IMR-90 (cell line): ENCODE measurements around the gene ARSB. TPM values are rescaled to one million over a fixed set of nuclear protein-coding genes. Genes with fewer than 3 reads are reported as not detected.
A peak's percentile ranks its signal among the peaks of the same experiment; 100 is the strongest.

Experiments
- ATAC-seq: fragments of 200-7000 bp; cut with Tn5 transposase; 2 replicates; pipeline ENCODE4 v1.9.1; 2020; ENCODE audit warnings: low read depth, mild to moderate bottlenecking, moderate library complexity
- BruUV-seq: library from RNA; stranded (reverse); fragments of 400-500 nt; replicated peaks from 2 replicates; lab custom pipeline; 2021; lab: Mats Ljungman, UMichigan
- CTCF ChIA-PET: fragments of 300-600 bp; formaldehyde crosslinking; extraction: SDS; loops from one replicate; lab custom pipeline; 2021; ENCODE audit warnings: antibody characterized with exemption; lab: Yijun Ruan, JAX
- POLR2A ChIA-PET: fragments of 300-600 bp; sonication (Branson Sonifier 250); formaldehyde crosslinking; loops from one replicate; lab custom pipeline; 2022; ENCODE audit warnings: antibody characterized with exemption; ENCODE audit not compliant: unreplicated experiment; lab: Charles Lee
- DNase-seq: peaks from one replicate; pipeline ENCODE4 v3.0.0; 2013
- H2AFZ ChIP-seq: replicated peaks from 2 replicates; pipeline ENCODE3; 2013; ENCODE audit warnings: low read length, mild to moderate bottlenecking; ENCODE audit not compliant: poor library complexity
- H2AK5ac ChIP-seq: 2 replicates; pipeline ENCODE4 v1.6.1; 2013; ENCODE audit warnings: low read depth, low read length, inconsistent platforms
- H2AK9ac ChIP-seq: replicated peaks from 2 replicates; pipeline ENCODE3; 2013; ENCODE audit warnings: mild to moderate bottlenecking, low read depth, low read length, moderate library complexity; ENCODE audit not compliant: poor library complexity
- H2BK120ac ChIP-seq: 2 replicates; pipeline ENCODE4 v1.6.1; 2013; ENCODE audit warnings: low read depth, low read length, inconsistent platforms
- H2BK15ac ChIP-seq: 3 replicates; pipeline ENCODE4 v1.6.1; 2013; ENCODE audit warnings: low read depth, low read length, inconsistent platforms
- H2BK20ac ChIP-seq: 2 replicates; pipeline ENCODE4 v1.6.1; 2013; ENCODE audit warnings: low read depth, mild to moderate bottlenecking, inconsistent platforms, low read length, moderate library complexity
- H2BK5ac ChIP-seq: 2 replicates; pipeline ENCODE4 v1.6.1; 2013; ENCODE audit warnings: mild to moderate bottlenecking, low read depth, low read length, inconsistent platforms; ENCODE audit not compliant: poor library complexity, severe bottlenecking
- H3K14ac ChIP-seq: replicated peaks from 2 replicates; pipeline ENCODE4 v1.6.1; 2013; ENCODE audit warnings: low read depth, low read length, inconsistent platforms
- H3K18ac ChIP-seq: 2 replicates; pipeline ENCODE4 v1.6.1; 2013; ENCODE audit warnings: low read depth, low read length, control low read depth
- H3K23ac ChIP-seq: 2 replicates; pipeline ENCODE4 v1.6.1; 2013; ENCODE audit warnings: low read depth, low read length, inconsistent platforms
- H3K27ac ChIP-seq: 2 replicates; pipeline ENCODE4 v1.5.1; 2013; ENCODE audit warnings: mild to moderate bottlenecking, control low read depth, low read length; ENCODE audit not compliant: insufficient read depth
- H3K27me3 ChIP-seq: 2 replicates; pipeline ENCODE4 v1.6.1; 2013; ENCODE audit warnings: low read length; ENCODE audit not compliant: control insufficient read depth, insufficient read depth
- H3K36me3 ChIP-seq: 2 replicates; pipeline ENCODE4 v1.6.1; 2013; ENCODE audit warnings: low read length, mixed read lengths; ENCODE audit not compliant: control insufficient read depth, insufficient read depth
- H3K4ac ChIP-seq: 2 replicates; pipeline ENCODE4 v1.6.1; 2013; ENCODE audit warnings: low read depth, low read length, inconsistent platforms
- H3K4me1 ChIP-seq: 2 replicates; pipeline ENCODE4 v1.6.1; 2013; ENCODE audit warnings: low read length, mixed read lengths; ENCODE audit not compliant: control insufficient read depth, insufficient read depth
- H3K4me2 ChIP-seq: 2 replicates; pipeline ENCODE4 v1.6.1; 2013; ENCODE audit warnings: low read depth, mild to moderate bottlenecking, control low read depth, low read length, moderate library complexity
- H3K4me3 ChIP-seq: 2 replicates; pipeline ENCODE4 v1.5.1; 2013; ENCODE audit warnings: low read depth, mild to moderate bottlenecking, control low read depth, low read length, moderate library complexity; ENCODE audit not compliant: insufficient read depth
- H3K56ac ChIP-seq: 2 replicates; pipeline ENCODE4 v1.6.1; 2013; ENCODE audit warnings: low read length, inconsistent platforms; ENCODE audit not compliant: insufficient read depth; ENCODE audit errors: extremely low read depth
- H3K79me1 ChIP-seq, 2 experiments: 2 replicates each; pipeline ENCODE4 v1.6.1; 2013; ENCODE audit warnings: low read length in 2 of 2, inconsistent platforms in 1 of 2, low read depth in 1 of 2
- H3K9ac ChIP-seq: 2 replicates; pipeline ENCODE4 v1.6.1; 2013; ENCODE audit warnings: low read depth, low read length, control low read depth
- H3K9me1 ChIP-seq: 2 replicates; pipeline ENCODE4 v1.6.1; 2013; ENCODE audit warnings: low read length, inconsistent platforms; ENCODE audit not compliant: insufficient read depth
- H3K9me3 ChIP-seq: 2 replicates; pipeline ENCODE4 v1.6.1; 2013; ENCODE audit warnings: low read length; ENCODE audit not compliant: control insufficient read depth, insufficient read depth
- H4K20me1 ChIP-seq: 2 replicates; pipeline ENCODE4 v1.6.1; 2013; ENCODE audit warnings: low read length, inconsistent platforms; ENCODE audit not compliant: insufficient read depth
- H4K5ac ChIP-seq: 2 replicates; pipeline ENCODE4 v1.6.1; 2013; ENCODE audit warnings: mild to moderate bottlenecking, low read depth, low read length, control low read depth
- H4K8ac ChIP-seq, 2 experiments: 2 replicates each; pipeline ENCODE4 v1.6.1; 2013; ENCODE audit warnings: low read depth in 2 of 2, low read length in 2 of 2, control low read depth in 1 of 2, inconsistent platforms in 1 of 2
- H4K91ac ChIP-seq: 2 replicates; pipeline ENCODE4 v1.6.1; 2013; ENCODE audit warnings: low read depth, low read length, inconsistent platforms; ENCODE audit not compliant: insufficient read depth
- FOS ChIP-seq: fragments of 150-350 bp; IDR thresholded peaks from 2 replicates; pipeline ENCODE4 v1.6.1; 2016; ENCODE audit warnings: low read depth, low read length
- MAZ ChIP-seq: IDR thresholded peaks from 2 replicates; pipeline ENCODE4 v1.6.1; 2012; ENCODE audit warnings: low read depth, mild to moderate bottlenecking, low read length, improper control_type of control experiment, moderate library complexity, borderline replicate concordance
- SMC3 ChIP-seq: fragments of 150-350 bp; IDR thresholded peaks from 2 replicates; pipeline ENCODE4 v1.6.1; 2016; ENCODE audit warnings: low read depth, mild to moderate bottlenecking, antibody characterized with exemption, low read length, moderate library complexity
- WGBS, 2 experiments: methylation state at CpG; one replicate each; pipeline versions ENCODE4 v1.1.5 to v1.1.7; 2013; ENCODE audit warnings: missing lambda C conversion rate in 2 of 2; ENCODE audit not compliant: insufficient read length in 1 of 2; ENCODE audit errors: extremely low coverage in 2 of 2; 5-methylcytosine and 5-hydroxymethylcytosine counted together
- dilution Hi-C: fragments of 300-500 bp; cut with HindIII; formaldehyde crosslinking; loops from one replicate; pipeline ENCODE4 v1.14.3; 2018; ENCODE audit warnings: low sequenced_read_pairs; ENCODE audit not compliant: unreplicated experiment
- in situ Hi-C: fragments of 300-500 bp; cut with MboI; formaldehyde crosslinking; loops from 3 replicates; pipeline ENCODE4 v1.14.3; 2019; ENCODE audit warnings: low sequenced_read_pairs, inconsistent platforms, mixed read lengths
- intact Hi-C: fragments of 100-400 bp; cut with micrococcal nuclease; formaldehyde crosslinking; loops from 2 replicates; pipeline ENCODE4 v1.10.0; 2022
- polyA plus RNA-seq, 3 experiments: library from polyadenylated mRNA; depleted of rRNA; stranded (reverse); fragments of >200 nt; gene quantifications; 2 replicates each; pipeline ENCODE4 v1.2.3, GENCODE V29; 2012; ENCODE audit warnings: low replicate concordance in 1 of 3
- total RNA-seq: library from RNA; depleted of rRNA; stranded (reverse); fragments of >200 nt; gene quantifications from 2 replicates; pipeline ENCODE4 v1.2.3, GENCODE V29; 2012
- TF ChIP-seq, protein P1 (sequence below): conservative IDR thresholded peaks from 2 replicates; pipeline ENCODE4 v1.5.1; 2012; ENCODE audit warnings: mild to moderate bottlenecking, low read depth, low read length, improper control_type of control experiment

ARSB gene
- total and polyA plus RNA-seq, 2 of the 4 experiments (the other 2 are of a cell fraction) = 16.0 to 16.3 TPM

DNA sequence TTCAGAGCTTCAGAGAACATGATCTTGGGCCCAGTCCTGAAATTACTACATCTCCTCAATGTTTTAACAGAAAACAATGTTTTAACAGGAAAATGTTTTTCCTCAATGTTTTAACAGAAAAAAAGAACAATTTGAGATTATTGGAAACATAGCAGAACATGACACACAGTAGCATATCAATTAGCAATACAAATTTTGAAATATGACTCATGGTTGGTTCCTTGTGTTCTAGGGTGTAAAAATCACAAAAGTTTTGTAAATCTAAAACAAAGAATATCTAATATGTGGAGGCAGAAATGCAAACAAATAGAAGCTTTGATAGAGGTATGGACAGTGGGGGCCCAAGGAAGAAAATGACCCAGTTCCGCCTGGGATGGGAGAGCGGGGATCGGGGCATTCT, 22.8 kb upstream of the ARSB start:
- Histone ChIP-seq H3K4me2 (no peak overlapping the region), H4K91ac (no peak overlapping the region), H4K20me1 (no peaks in the 10 kb centered on the region), H3K9me1 (no peaks in the 10 kb centered on the region), H3K4ac (no peak overlapping the region), H2AK5ac (no peak overlapping the region), H3K56ac (no peak overlapping the region), H3K27me3 (no peaks in the 10 kb centered on the region), H3K36me3 (no peaks in the 10 kb centered on the region), H2AK9ac (no peak overlapping the region), H3K79me1 (no peaks in the 10 kb centered on the region), H3K18ac (no peak overlapping the region), H2AFZ (no peak overlapping the region), H2BK120ac (peak overlapping the region; percentile 9; the same call in 1 of the 2 replicates), H2BK15ac (no peak overlapping the region), H3K9ac (no peak overlapping the region), H3K4me3 (no peak overlapping the region), H3K9me3 (peaks cover 4% of the 10 kb centered on the region), H3K27ac (no peak overlapping the region), H3K14ac (no peak overlapping the region), H3K4me1 (peaks cover 3% of the 10 kb centered on the region; the same call in 1 of the 2 replicates), H2BK5ac (no peak overlapping the region), H3K23ac (no peak overlapping the region), H2BK20ac (no peak overlapping the region), H4K5ac (no peak overlapping the region), H4K8ac (no peak overlapping the region)
- WGBS, 2 experiments = no CpG with 5 or more reads among the region's 3 CpGs
- ChIA-PET POLR2A (no interaction called here), CTCF (interaction anchor here (1.1 to 1.7 kb wide), 2 partner anchors 13 to 17 kb away, joined by 3 to 6 read pairs; no protein-coding TSS in a partner anchor)
- in situ Hi-C loops = no loop called here
- DNase-seq (no peak), ATAC-seq (no peak)
- no TSS peak for BruUV-seq
- intact Hi-C loops = no loop called here
- dilution Hi-C loops = no loop called here
- TF ChIP-seq, protein P1, sequence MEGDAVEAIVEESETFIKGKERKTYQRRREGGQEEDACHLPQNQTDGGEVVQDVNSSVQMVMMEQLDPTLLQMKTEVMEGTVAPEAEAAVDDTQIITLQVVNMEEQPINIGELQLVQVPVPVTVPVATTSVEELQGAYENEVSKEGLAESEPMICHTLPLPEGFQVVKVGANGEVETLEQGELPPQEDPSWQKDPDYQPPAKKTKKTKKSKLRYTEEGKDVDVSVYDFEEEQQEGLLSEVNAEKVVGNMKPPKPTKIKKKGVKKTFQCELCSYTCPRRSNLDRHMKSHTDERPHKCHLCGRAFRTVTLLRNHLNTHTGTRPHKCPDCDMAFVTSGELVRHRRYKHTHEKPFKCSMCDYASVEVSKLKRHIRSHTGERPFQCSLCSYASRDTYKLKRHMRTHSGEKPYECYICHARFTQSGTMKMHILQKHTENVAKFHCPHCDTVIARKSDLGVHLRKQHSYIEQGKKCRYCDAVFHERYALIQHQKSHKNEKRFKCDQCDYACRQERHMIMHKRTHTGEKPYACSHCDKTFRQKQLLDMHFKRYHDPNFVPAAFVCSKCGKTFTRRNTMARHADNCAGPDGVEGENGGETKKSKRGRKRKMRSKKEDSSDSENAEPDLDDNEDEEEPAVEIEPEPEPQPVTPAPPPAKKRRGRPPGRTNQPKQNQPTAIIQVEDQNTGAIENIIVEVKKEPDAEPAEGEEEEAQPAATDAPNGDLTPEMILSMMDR = no peak
- TF ChIP-seq MAZ (no peak), FOS (no peak), SMC3 (no peak)
